Lower leg skin (tissue), 3 donors: ENCODE measurements around the gene KLK5.

Source experiments
- POLR2A ChIP-seq, 2 donors: fragments of 450-650 bp; IDR thresholded peaks; one replicate each; pipeline ENCODE4 v1.6.1; 2016 to 2017; ENCODE audit warnings: antibody characterized with exemption in 2 of 2, mild to moderate bottlenecking in 1 of 2, moderate library complexity in 1 of 2
- TF ChIP-seq, protein P1 (sequence below), 3 donors: fragments of 450-650 bp; IDR thresholded peaks; one replicate each; pipeline ENCODE4 v1.5.1; 2016; ENCODE audit warnings: antibody characterized with exemption in 3 of 3, mild to moderate bottlenecking in 3 of 3, moderate library complexity in 2 of 3

DNA sequence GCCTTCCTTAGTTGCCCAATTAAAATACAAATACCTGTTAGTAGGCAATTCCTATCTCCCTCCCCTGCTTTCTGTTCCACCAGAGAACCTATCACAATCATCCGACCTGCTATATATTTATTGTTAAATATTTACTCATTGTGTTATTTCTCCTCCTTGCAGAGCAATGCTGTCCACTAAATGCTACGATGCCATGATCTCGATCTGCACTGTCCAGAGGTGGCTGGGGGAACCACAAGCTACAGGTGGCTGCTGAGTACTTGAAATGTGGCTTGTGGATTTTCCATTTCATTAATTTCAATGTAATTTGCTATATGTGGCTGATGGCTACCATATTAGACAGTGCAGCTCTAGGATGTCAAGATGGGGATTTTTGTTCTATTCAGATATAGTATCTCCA lies 11.4 kb upstream of the KLK5 start:
- no peak for TF ChIP-seq POLR2A (IDR thresholded peaks at IDR 0.05)
- TF ChIP-seq, protein P1, sequence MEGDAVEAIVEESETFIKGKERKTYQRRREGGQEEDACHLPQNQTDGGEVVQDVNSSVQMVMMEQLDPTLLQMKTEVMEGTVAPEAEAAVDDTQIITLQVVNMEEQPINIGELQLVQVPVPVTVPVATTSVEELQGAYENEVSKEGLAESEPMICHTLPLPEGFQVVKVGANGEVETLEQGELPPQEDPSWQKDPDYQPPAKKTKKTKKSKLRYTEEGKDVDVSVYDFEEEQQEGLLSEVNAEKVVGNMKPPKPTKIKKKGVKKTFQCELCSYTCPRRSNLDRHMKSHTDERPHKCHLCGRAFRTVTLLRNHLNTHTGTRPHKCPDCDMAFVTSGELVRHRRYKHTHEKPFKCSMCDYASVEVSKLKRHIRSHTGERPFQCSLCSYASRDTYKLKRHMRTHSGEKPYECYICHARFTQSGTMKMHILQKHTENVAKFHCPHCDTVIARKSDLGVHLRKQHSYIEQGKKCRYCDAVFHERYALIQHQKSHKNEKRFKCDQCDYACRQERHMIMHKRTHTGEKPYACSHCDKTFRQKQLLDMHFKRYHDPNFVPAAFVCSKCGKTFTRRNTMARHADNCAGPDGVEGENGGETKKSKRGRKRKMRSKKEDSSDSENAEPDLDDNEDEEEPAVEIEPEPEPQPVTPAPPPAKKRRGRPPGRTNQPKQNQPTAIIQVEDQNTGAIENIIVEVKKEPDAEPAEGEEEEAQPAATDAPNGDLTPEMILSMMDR (IDR thresholded peaks at IDR 0.05), result no peak
